GM12892 (cell line): ENCODE results near the gene ARF6.
A peak's percentile ranks its signal among the peaks of the same experiment; 100 is the strongest.

Experiments used
- POLR2A ChIP-seq: IDR thresholded peaks from 2 replicates; pipeline ENCODE4 v1.6.1; 2011; ENCODE audit warnings: low read depth, low read length, control low read depth
- POLR2AphosphoS5 ChIP-seq: IDR thresholded peaks from 2 replicates; pipeline ENCODE4 v1.6.1; 2011; ENCODE audit warnings: low read depth, low read length, control low read depth

GRCh38 chr14:49861699-49862088, 31.2 kb upstream of the ARF6 start:
- peak; percentile 49; the same call in 1 of the 2 replicates for TF ChIP-seq POLR2A
- TF ChIP-seq POLR2AphosphoS5 = peak; percentile 67; the same call in 1 of the 2 replicates
